ENCODE measurements around the gene BRINP2.

BRINP2 gene

DNA sequence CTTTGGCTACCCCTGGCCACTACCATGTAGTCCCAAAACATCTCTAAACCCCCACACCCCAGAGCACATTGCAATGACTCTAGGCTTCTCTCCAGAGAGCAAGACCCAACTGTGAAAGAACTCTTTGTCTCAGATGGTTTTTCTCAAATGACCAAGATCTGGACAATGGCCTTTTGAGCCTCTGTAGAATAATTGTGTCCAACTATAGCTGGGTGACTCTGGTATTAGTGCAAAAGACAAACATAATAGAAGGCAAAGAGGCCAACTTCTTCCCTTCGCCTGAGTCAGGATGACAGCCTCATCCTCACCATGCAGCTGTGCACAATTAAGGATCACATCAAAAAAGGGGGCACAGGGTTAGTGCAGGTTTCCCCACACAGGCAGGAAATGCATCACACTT is 139.6 kb downstream of the BRINP2 start:
- H3K27me3 ChIP-seq (ENCODE audit: insufficient read depth, low read length) = no peaks in the 10 kb centered on the region
- no peak overlapping the region for H4K91ac ChIP-seq (ENCODE audit: low read depth, low read length)
- H3K9me3 ChIP-seq (ENCODE audit: insufficient read depth, low read depth, low read length) = no peaks in the 10 kb centered on the region
- H3K36me3 ChIP-seq (ENCODE audit: control insufficient read depth in 1 of 2, insufficient read depth in 2 of 2, low read length in 2 of 2) = no peaks in the 10 kb centered on the region
- no peak overlapping the region for H3K4me3 ChIP-seq (ENCODE audit: low read depth, low read length)
- H3K23ac ChIP-seq (ENCODE audit: low read length) = no peak overlapping the region
- no peaks in the 10 kb centered on the region for H3K79me2 ChIP-seq (ENCODE audit: control insufficient read depth, insufficient read depth, low read length, poor library complexity)
- peaks cover 0 to 2% of the 10 kb centered on the region in 2 experiments for H3K4me1 ChIP-seq (ENCODE audit: control insufficient read depth in 1 of 2, insufficient read depth in 2 of 2, low read length in 2 of 2)
- no peak overlapping the region for H2BK12ac ChIP-seq (ENCODE audit: low read length)
- DNase-seq = no peak
- no peak overlapping the region for H3K4me2 ChIP-seq (ENCODE audit: low read length)
- WGBS (ENCODE audit: extremely low coverage, insufficient coverage, insufficient read length) = no CpG with 5 or more reads among the region's 1 CpG
- H2AK5ac ChIP-seq (ENCODE audit: low read length) = no peak overlapping the region
- H3K4ac ChIP-seq (ENCODE audit: low read depth, low read length) = no peak overlapping the region
- H3K79me1 ChIP-seq (ENCODE audit: low read length) = no peaks in the 10 kb centered on the region
- no peak overlapping the region for H3K18ac ChIP-seq (ENCODE audit: low read length)
- no peak overlapping the region for H2BK5ac ChIP-seq (ENCODE audit: low read depth, low read length, poor library complexity)
- no peak overlapping the region for H2AFZ ChIP-seq (ENCODE audit: insufficient read depth, low read length, poor library complexity)
- H4K8ac ChIP-seq (ENCODE audit: low read depth, low read length) = no peak overlapping the region
- H3K14ac ChIP-seq (ENCODE audit: low read length) = no peak overlapping the region
- no peak overlapping the region for H3K9ac ChIP-seq (ENCODE audit: low read length)
- no peak overlapping the region for H2BK120ac ChIP-seq (ENCODE audit: insufficient read depth, low read length, poor library complexity)
- no peak overlapping the region for H4K12ac ChIP-seq (ENCODE audit: low read depth, low read length)
- no peak overlapping the region for H3K27ac ChIP-seq (ENCODE audit: low read depth, low read length)

DNA sequence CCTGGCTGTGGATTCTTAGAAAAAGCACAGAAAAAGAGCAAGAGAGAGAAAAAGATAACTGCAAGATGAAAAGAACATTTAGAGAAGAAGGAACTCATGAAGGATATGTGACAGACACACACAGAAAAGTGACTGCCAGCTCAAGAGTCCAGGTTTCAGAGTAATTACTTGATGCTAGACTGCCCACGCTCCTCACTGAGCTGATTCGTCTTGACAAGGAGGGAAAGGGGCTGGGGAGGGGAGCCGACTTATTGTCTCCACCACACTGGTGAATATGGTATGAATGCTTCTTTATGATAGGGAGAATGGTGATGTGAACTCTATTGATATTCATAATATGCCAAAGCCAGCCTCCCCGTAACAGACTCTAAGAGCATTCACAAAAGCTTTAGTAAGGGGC is 140.4 kb downstream of the BRINP2 start:
- no CpG with 5 or more reads among the region's 4 CpGs for WGBS (ENCODE audit: extremely low coverage, insufficient coverage, insufficient read length)
- H3K9me3 ChIP-seq (ENCODE audit: insufficient read depth, low read depth, low read length) = no peaks in the 10 kb centered on the region
- no peak overlapping the region for H3K18ac ChIP-seq (ENCODE audit: low read length)
- no peak overlapping the region for H3K4me3 ChIP-seq (ENCODE audit: low read depth, low read length)
- H3K9ac ChIP-seq (ENCODE audit: low read length) = no peak overlapping the region
- no peaks in the 10 kb centered on the region for H3K4me1 ChIP-seq (ENCODE audit: control insufficient read depth in 1 of 2, insufficient read depth in 2 of 2, low read length in 2 of 2)
- no peaks in the 10 kb centered on the region for H3K79me2 ChIP-seq (ENCODE audit: control insufficient read depth, insufficient read depth, low read length, poor library complexity)
- no peak overlapping the region for H2AFZ ChIP-seq (ENCODE audit: insufficient read depth, low read length, poor library complexity)
- no peak overlapping the region for H3K4ac ChIP-seq (ENCODE audit: low read depth, low read length)
- H2AK5ac ChIP-seq (ENCODE audit: low read length) = no peak overlapping the region
- H3K23ac ChIP-seq (ENCODE audit: low read length) = no peak overlapping the region
- H3K14ac ChIP-seq (ENCODE audit: low read length) = no peak overlapping the region
- no peak overlapping the region for H3K27ac ChIP-seq (ENCODE audit: low read depth, low read length)
- no peaks in the 10 kb centered on the region for H3K27me3 ChIP-seq (ENCODE audit: insufficient read depth, low read length)
- no peak overlapping the region for H4K12ac ChIP-seq (ENCODE audit: low read depth, low read length)
- no peak overlapping the region for H2BK12ac ChIP-seq (ENCODE audit: low read length)
- H4K8ac ChIP-seq (ENCODE audit: low read depth, low read length) = no peak overlapping the region
- no peak overlapping the region for H3K4me2 ChIP-seq (ENCODE audit: low read length)
- H2BK5ac ChIP-seq (ENCODE audit: low read depth, low read length, poor library complexity) = no peak overlapping the region
- no peak overlapping the region for H4K91ac ChIP-seq (ENCODE audit: low read depth, low read length)
- DNase-seq = no peak
- no peaks in the 10 kb centered on the region for H3K79me1 ChIP-seq (ENCODE audit: low read length)
- H3K36me3 ChIP-seq (ENCODE audit: control insufficient read depth in 1 of 2, insufficient read depth in 2 of 2, low read length in 2 of 2) = no peaks in the 10 kb centered on the region
- H2BK120ac ChIP-seq (ENCODE audit: insufficient read depth, low read length, poor library complexity) = no peak overlapping the region

DNA sequence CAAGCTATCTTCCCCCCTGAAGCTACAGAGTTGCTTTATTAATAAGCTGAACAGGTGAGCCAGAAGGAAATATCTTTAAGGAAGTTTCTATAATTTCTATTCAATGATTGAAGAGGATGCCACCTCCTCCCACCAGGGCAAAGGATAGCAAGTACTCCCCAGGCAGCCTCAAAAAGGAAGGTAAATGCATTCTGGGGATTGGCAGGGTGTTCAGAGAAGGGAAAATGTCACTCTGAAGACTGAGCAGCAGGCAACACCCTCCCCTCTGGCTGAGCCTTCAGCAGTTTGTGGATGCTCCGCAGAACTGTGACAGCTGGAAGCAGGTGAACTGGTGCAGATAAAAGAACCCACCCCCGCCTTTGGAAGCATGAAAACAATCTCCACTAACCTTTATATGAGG is 140.8 kb downstream of the BRINP2 start:
- no peak overlapping the region for H3K18ac ChIP-seq (ENCODE audit: low read length)
- no peaks in the 10 kb centered on the region for H3K27me3 ChIP-seq (ENCODE audit: insufficient read depth, low read length)
- H3K14ac ChIP-seq (ENCODE audit: low read length) = no peak overlapping the region
- no peak for DNase-seq
- H2AK5ac ChIP-seq (ENCODE audit: low read length) = no peak overlapping the region
- H2BK120ac ChIP-seq (ENCODE audit: insufficient read depth, low read length, poor library complexity) = no peak overlapping the region
- H4K12ac ChIP-seq (ENCODE audit: low read depth, low read length) = no peak overlapping the region
- no peaks in the 10 kb centered on the region for H3K79me2 ChIP-seq (ENCODE audit: control insufficient read depth, insufficient read depth, low read length, poor library complexity)
- no peak overlapping the region for H2AFZ ChIP-seq (ENCODE audit: insufficient read depth, low read length, poor library complexity)
- H2BK12ac ChIP-seq (ENCODE audit: low read length) = no peak overlapping the region
- no peak overlapping the region for H3K23ac ChIP-seq (ENCODE audit: low read length)
- H4K8ac ChIP-seq (ENCODE audit: low read depth, low read length) = no peak overlapping the region
- H3K27ac ChIP-seq (ENCODE audit: low read depth, low read length) = no peak overlapping the region
- no peak overlapping the region for H3K4ac ChIP-seq (ENCODE audit: low read depth, low read length)
- no CpG with 5 or more reads among the region's 2 CpGs for WGBS (ENCODE audit: extremely low coverage, insufficient coverage, insufficient read length)
- H3K36me3 ChIP-seq (ENCODE audit: control insufficient read depth in 1 of 2, insufficient read depth in 2 of 2, low read length in 2 of 2) = no peaks in the 10 kb centered on the region
- H3K9me3 ChIP-seq (ENCODE audit: insufficient read depth, low read depth, low read length) = no peaks in the 10 kb centered on the region
- no peak overlapping the region for H3K4me2 ChIP-seq (ENCODE audit: low read length)
- H3K4me1 ChIP-seq (ENCODE audit: control insufficient read depth in 1 of 2, insufficient read depth in 2 of 2, low read length in 2 of 2) = no peaks in the 10 kb centered on the region
- no peaks in the 10 kb centered on the region for H3K79me1 ChIP-seq (ENCODE audit: low read length)
- H3K9ac ChIP-seq (ENCODE audit: low read length) = no peak overlapping the region
- H3K4me3 ChIP-seq (ENCODE audit: low read depth, low read length) = no peak overlapping the region
- H4K91ac ChIP-seq (ENCODE audit: low read depth, low read length) = no peak overlapping the region
- H2BK5ac ChIP-seq (ENCODE audit: low read depth, low read length, poor library complexity) = no peak overlapping the region

DNA sequence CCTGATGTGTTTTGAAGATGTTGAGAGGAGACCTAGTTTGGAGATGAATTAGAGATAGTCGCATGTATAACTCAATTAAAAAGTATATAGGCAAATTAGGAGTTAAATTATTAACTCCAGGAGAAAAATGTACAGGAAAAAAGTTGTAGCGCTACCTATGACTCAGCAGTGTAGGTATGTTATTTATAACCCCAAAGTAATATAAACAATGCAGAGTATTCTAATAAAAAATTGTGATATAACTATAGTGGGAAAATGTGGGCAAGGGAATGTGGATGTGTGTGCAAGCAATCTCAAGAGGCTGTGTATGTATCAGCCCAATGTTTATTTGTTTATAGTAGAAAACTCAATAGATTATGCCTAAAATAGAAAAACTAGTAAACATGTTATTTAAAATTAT is 144.5 kb downstream of the BRINP2 start:
- no peak overlapping the region for H3K14ac ChIP-seq (ENCODE audit: low read length)
- H3K27me3 ChIP-seq (ENCODE audit: insufficient read depth, low read length) = no peaks in the 10 kb centered on the region
- H2AK5ac ChIP-seq (ENCODE audit: low read length) = no peak overlapping the region
- H4K8ac ChIP-seq (ENCODE audit: low read depth, low read length) = no peak overlapping the region
- H3K27ac ChIP-seq (ENCODE audit: low read depth, low read length) = no peak overlapping the region
- H2AFZ ChIP-seq (ENCODE audit: insufficient read depth, low read length, poor library complexity) = no peak overlapping the region
- H3K4ac ChIP-seq (ENCODE audit: low read depth, low read length) = no peak overlapping the region
- H3K23ac ChIP-seq (ENCODE audit: low read length) = no peak overlapping the region
- H3K79me1 ChIP-seq (ENCODE audit: low read length) = no peaks in the 10 kb centered on the region
- H3K4me1 ChIP-seq (ENCODE audit: control insufficient read depth in 1 of 2, insufficient read depth in 2 of 2, low read length in 2 of 2) = no peaks in the 10 kb centered on the region
- no peak overlapping the region for H3K9ac ChIP-seq (ENCODE audit: low read length)
- H3K36me3 ChIP-seq (ENCODE audit: control insufficient read depth in 1 of 2, insufficient read depth in 2 of 2, low read length in 2 of 2) = no peaks in the 10 kb centered on the region
- no peak overlapping the region for H3K4me3 ChIP-seq (ENCODE audit: low read depth, low read length)
- H2BK5ac ChIP-seq (ENCODE audit: low read depth, low read length, poor library complexity) = no peak overlapping the region
- no peak overlapping the region for H4K91ac ChIP-seq (ENCODE audit: low read depth, low read length)
- no CpG with 5 or more reads among the region's 2 CpGs for WGBS (ENCODE audit: extremely low coverage, insufficient coverage, insufficient read length)
- no peak for DNase-seq
- no peaks in the 10 kb centered on the region for H3K9me3 ChIP-seq (ENCODE audit: insufficient read depth, low read depth, low read length)
- no peak overlapping the region for H4K12ac ChIP-seq (ENCODE audit: low read depth, low read length)
- H2BK12ac ChIP-seq (ENCODE audit: low read length) = no peak overlapping the region
- no peaks in the 10 kb centered on the region for H3K79me2 ChIP-seq (ENCODE audit: control insufficient read depth, insufficient read depth, low read length, poor library complexity)
- no peak overlapping the region for H3K18ac ChIP-seq (ENCODE audit: low read length)
- no peak overlapping the region for H3K4me2 ChIP-seq (ENCODE audit: low read length)
- no peak overlapping the region for H2BK120ac ChIP-seq (ENCODE audit: insufficient read depth, low read length, poor library complexity)

Measured in trophoblast cell (in vitro differentiated cells and primary cell).